T-helper 17 cell (primary cell): ENCODE results near the gene DUOX2. TPM values are rescaled to one million over a fixed set of nuclear protein-coding genes. Genes with fewer than 3 reads are reported as not detected.
"Not testable (repeated sequence)": the region's sequence is repeated elsewhere in the genome, so short reads cannot be mapped to it uniquely, and the experiment has no call there.

Experiments
- ATAC-seq: fragments of 150-1000 bp; cut with Tn5 transposase; 2 replicates; pipeline ENCODE4 v1.10.0; 2021; ENCODE audit warnings: mild to moderate bottlenecking, moderate library complexity
- DNase-seq, 3 donors: peaks; one replicate each; pipeline versions ENCODE4 v3.0.0 to v3.0.0-alpha.2; 2020 to 2021
- H3K9me3 ChIP-seq: one replicate; pipeline ENCODE4 v1.7.0; 2013; ENCODE audit warnings: low read length, mild to moderate bottlenecking; ENCODE audit not compliant: control insufficient read depth, poor library complexity, severe bottlenecking
- H3K27ac Mint-ChIP-seq: one replicate; pipeline ENCODE4 v1.8.0; 2022; ENCODE audit warnings: mild to moderate bottlenecking, moderate library complexity, mixed read lengths
- H3K27me3 Mint-ChIP-seq: one replicate; pipeline ENCODE4 v1.8.0; 2022; ENCODE audit warnings: mixed read lengths
- H3K36me3 Mint-ChIP-seq: one replicate; pipeline ENCODE4 v1.8.0; 2022; ENCODE audit warnings: low read depth, mixed read lengths
- H3K4me1 Mint-ChIP-seq: one replicate; pipeline ENCODE4 v1.8.0; 2022; ENCODE audit warnings: mild to moderate bottlenecking, mixed read lengths
- H3K4me3 Mint-ChIP-seq: one replicate; pipeline ENCODE4 v1.8.0; 2022; ENCODE audit warnings: mild to moderate bottlenecking, moderate library complexity, mixed read lengths
- total RNA-seq, 4 donors: library from RNA in 2 of 4; stranded (reverse) in 2 of 4; gene quantifications; one replicate each; pipeline ENCODE4 v1.2.3 and lab custom pipeline; 2022 to 2026

DUOX2 gene
- total RNA-seq, 2 donors from 2014 or later, result 0.27 TPM; not detected in 1

DNA sequence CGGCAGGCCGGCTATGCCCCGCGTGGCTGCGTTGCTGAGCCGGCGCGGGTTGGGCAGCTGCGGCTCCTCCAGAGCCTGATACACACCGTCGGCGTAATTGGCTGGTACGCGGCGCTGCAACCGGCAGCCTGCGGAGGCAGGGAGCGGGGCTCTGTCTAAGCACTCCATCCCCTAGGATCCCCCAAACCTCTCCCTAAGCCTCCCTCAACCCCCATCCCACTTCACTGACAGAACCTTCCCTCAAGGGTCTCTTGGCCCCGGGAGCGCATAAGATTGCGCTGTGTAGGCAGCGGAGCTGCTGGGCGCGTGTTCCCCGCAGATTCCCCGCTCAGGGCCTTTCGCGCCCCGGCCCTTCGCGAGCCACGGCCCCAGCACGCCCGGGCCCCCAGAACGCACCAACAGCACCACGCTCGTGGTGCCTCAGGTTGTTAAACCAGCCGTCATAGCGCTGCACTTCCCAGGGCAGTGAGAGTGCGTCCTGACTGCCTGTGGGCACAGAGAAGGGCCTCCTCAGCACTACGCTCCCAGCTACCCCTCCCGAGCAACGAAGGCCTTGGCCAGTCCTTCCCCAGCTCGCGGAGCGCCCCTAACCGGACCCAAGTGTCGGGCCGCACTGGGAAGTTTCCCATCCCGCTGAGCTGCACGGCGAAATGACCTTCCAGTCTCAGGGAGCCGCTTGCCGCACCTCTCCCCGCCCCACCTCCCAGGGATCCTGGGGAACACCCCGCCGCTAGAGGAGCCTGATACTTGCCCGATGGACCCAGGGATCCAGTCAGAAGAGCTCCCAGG, 1.2 kb downstream of the DUOX2 start:
- H3K9me3 ChIP-seq, result no peaks in the 10 kb centered on the region
- peak; percentile 32 for ATAC-seq
- Mint-ChIP-seq H3K27me3 (peaks cover 84% of the 10 kb centered on the region), H3K36me3 (peaks cover 4% of the 10 kb centered on the region), H3K4me3 (peak overlapping the region; percentile 81), H3K27ac (no peak overlapping the region), H3K4me1 (peaks cover 32% of the 10 kb centered on the region)
- DNase-seq, result no peak

DNA sequence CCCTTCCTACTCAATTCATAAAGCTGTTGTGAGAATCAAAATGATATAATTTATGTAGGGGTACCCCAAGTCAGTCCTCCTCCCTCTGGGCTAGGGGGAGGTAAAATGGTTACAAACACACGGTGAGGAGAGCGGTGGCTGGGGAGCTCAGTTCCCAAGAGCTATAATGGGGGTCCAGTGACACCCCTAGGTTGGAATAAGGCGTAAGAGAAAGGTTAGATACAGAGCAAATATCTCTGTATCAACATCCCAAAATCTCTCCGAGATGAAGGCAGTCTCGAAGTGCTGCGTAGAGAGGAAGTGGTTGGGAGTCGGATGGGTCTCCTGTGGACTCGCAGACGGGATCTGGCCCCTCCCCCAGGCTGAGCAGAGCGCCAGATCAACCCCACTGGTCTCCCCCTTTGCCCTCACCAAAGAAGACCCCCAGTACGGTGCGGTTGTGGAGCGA, 1.8 kb downstream of the DUOX2 start:
- peak overlapping the region; percentile 81 for H3K4me3 Mint-ChIP-seq
- H3K27me3 Mint-ChIP-seq, result peaks cover 78% of the 10 kb centered on the region
- peaks cover 26% of the 10 kb centered on the region for H3K4me1 Mint-ChIP-seq
- no peaks in the 10 kb centered on the region for H3K9me3 ChIP-seq
- peak; percentile 25 for ATAC-seq
- peaks cover 4% of the 10 kb centered on the region for H3K36me3 Mint-ChIP-seq
- no peak overlapping the region for H3K27ac Mint-ChIP-seq
- no peak for DNase-seq

- Mint-ChIP-seq H3K36me3 (peaks cover 4% of the 10 kb centered on the region), H3K27me3 (peaks cover 75% of the 10 kb centered on the region), H3K4me3 (peak overlapping the region; percentile 81), H3K4me1 (peaks cover 24% of the 10 kb centered on the region), H3K27ac (no peak overlapping the region)
- DNase-seq (no peak), ATAC-seq (no peak)
- H3K9me3 ChIP-seq, result no peaks in the 10 kb centered on the region
Measured at GRCh38 chr15:45111390-45112142, 2.4 kb downstream of the DUOX2 start.

DNA sequence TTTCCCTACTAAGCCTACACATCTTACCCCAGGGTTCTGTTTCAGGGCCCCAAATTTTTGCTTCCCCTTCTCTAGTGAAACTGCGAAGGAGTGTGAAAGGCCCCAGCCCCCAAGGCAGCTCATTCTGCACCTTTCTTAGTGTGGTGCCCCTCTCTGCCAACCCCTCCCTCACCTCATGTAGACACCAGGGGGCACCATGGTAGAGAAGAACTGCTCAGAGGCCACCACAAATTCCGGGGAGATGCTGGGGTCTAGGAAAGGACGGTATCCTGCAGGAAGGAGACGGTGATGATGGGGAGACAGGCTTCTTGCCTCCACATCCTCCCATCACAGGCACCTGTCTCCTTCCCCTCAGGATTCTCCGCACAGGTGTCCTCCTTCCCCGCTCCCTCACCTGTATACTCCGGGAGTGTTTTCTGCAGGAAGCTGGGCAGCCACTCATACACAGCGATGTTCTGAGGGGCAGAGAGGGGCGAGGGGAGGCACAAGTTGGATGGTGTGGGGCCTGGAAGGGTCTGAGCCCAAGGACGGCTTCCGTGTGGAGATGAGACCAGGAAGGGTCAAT, 3.6 kb downstream of the DUOX2 start:
- Mint-ChIP-seq H3K27ac (no peak overlapping the region), H3K4me1 (peaks cover 21% of the 10 kb centered on the region), H3K4me3 (peak overlapping the region; percentile 12), H3K27me3 (peaks cover 74% of the 10 kb centered on the region), H3K36me3 (peaks cover 4% of the 10 kb centered on the region)
- ATAC-seq (no peak), DNase-seq (no peak)
- no peaks in the 10 kb centered on the region for H3K9me3 ChIP-seq

- Mint-ChIP-seq H3K4me1 (peaks cover 8% of the 10 kb centered on the region), H3K27me3 (peaks cover 74% of the 10 kb centered on the region), H3K36me3 (no peaks in the 10 kb centered on the region), H3K27ac (no peak overlapping the region), H3K4me3 (no peak overlapping the region)
- no peak for ATAC-seq
- no peak for DNase-seq
- no peaks in the 10 kb centered on the region for H3K9me3 ChIP-seq
Measured at GRCh38 chr15:45107941-45108630, 5.9 kb downstream of the DUOX2 start.

GRCh38 chr15:45106002-45106790, 7.8 kb downstream of the DUOX2 start:
- peaks cover 78% of the 10 kb centered on the region for H3K27me3 Mint-ChIP-seq
- no peak for ATAC-seq
- H3K9me3 ChIP-seq, result no peaks in the 10 kb centered on the region

GRCh38 chr15:45105586-45105985, 8.4 kb downstream of the DUOX2 start:
- no peaks in the 10 kb centered on the region for H3K9me3 ChIP-seq
- Mint-ChIP-seq H3K27me3 (peaks cover 80% of the 10 kb centered on the region), H3K4me3 (no peak overlapping the region), H3K4me1 (peaks cover 1% of the 10 kb centered on the region), H3K36me3 (no peaks in the 10 kb centered on the region), H3K27ac (no peak overlapping the region)
- no peak for DNase-seq
- no peak for ATAC-seq

More at GRCh38 chr15:45106002-45106790, 7.8 kb downstream of the DUOX2 start:
- no peak overlapping the region for H3K27ac Mint-ChIP-seq
- no peaks in the 10 kb centered on the region for H3K4me1 Mint-ChIP-seq
- H3K4me3 Mint-ChIP-seq, result no peak overlapping the region
- no peak for DNase-seq
- no peaks in the 10 kb centered on the region for H3K36me3 Mint-ChIP-seq

DNA sequence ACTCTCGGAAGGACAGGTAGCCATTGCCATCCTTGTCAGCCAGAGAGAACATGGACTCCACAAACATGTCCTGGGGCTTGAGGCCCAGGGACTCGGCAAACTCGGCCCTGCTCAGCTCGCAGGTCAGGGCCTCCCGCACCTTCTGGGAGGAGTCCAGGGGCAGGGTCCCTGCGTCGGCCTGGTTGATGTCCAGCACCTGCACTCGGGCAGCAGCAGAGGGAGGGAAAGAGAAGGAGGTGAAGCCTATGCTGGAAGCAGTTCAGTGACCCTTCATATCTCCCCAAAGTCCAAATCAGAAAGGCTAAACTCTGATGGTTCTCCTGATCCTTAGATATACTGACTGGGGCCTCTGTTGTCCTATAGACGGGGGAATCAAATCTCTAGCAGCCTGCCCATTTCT, 9.8 kb downstream of the DUOX2 start:
- H3K27ac Mint-ChIP-seq, H3K4me1 Mint-ChIP-seq, ATAC-seq, H3K36me3 Mint-ChIP-seq, DNase-seq, H3K9me3 ChIP-seq, H3K4me3 Mint-ChIP-seq: not testable (repeated sequence)
- peaks cover 73% of the 10 kb centered on the region for H3K27me3 Mint-ChIP-seq

DNA sequence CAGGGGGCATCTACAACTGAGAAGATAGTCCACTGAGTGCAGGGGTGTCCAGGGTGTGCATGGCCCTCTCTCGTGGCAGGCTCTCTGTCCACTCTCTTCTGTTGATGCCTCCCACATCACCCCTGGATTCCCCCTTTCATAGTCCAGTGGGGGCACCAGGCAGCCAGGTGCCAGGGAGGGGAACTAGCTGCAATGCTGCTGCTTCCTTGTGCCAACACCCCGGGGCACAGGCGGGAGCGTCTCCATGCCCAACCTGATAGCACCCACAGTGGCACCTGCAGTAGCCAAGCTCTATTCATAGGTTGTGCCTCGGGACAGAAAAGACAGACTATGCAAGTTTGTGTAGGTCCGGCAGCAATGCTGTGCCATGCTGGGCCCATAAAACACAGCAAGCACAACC, 11.7 kb downstream of the DUOX2 start:
- H3K36me3 Mint-ChIP-seq, result no peaks in the 10 kb centered on the region
- no peak overlapping the region for H3K4me3 Mint-ChIP-seq
- no peak overlapping the region for H3K27ac Mint-ChIP-seq
- H3K27me3 Mint-ChIP-seq, result peaks cover 67% of the 10 kb centered on the region
- DNase-seq (no peak), ATAC-seq (no peak)
- no peaks in the 10 kb centered on the region for H3K9me3 ChIP-seq
- H3K4me1 Mint-ChIP-seq, result peaks cover 2% of the 10 kb centered on the region

DNA sequence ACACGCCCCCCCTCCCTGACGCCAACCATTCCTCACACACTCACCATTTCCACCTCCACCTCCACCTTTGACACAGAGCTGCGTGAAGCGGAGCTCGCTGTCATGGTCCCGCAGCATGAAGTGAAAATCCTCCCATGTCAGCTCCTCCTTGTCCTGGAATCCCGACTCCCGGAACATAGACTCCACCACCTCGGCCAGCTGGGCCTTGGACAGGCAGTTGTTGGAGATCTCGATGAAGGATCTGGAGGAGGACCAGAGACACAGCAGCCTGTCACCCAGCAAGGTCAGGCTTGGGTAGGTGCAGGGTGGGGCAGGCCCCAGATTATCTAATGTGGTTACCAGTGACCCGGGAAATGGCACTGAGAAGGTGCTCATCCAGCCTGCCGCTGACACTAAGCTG, 12.2 kb downstream of the DUOX2 start:
- no peaks in the 10 kb centered on the region for H3K36me3 Mint-ChIP-seq
- DNase-seq (no peak), ATAC-seq (no peak)
- H3K9me3 ChIP-seq, result no peaks in the 10 kb centered on the region
- H3K27me3 Mint-ChIP-seq, result peaks cover 67% of the 10 kb centered on the region
- H3K27ac Mint-ChIP-seq, result no peak overlapping the region
- peaks cover 2% of the 10 kb centered on the region for H3K4me1 Mint-ChIP-seq
- H3K4me3 Mint-ChIP-seq, result no peak overlapping the region

- no peak for DNase-seq
- H3K4me3 Mint-ChIP-seq, result no peak overlapping the region
- peaks cover 2% of the 10 kb centered on the region for H3K4me1 Mint-ChIP-seq
- peaks cover 61% of the 10 kb centered on the region for H3K27me3 Mint-ChIP-seq
- no peaks in the 10 kb centered on the region for H3K36me3 Mint-ChIP-seq
- H3K27ac Mint-ChIP-seq, result no peak overlapping the region
- H3K9me3 ChIP-seq, result no peaks in the 10 kb centered on the region
- no peak for ATAC-seq
Measured at GRCh38 chr15:45100884-45101625, 12.9 kb downstream of the DUOX2 start.
